Esophagus muscularis mucosa (tissue), 4 donors: ENCODE data around the gene OBSCN. TPM values are rescaled to one million over a fixed set of nuclear protein-coding genes. Genes with fewer than 3 reads are reported as not detected.

Source experiments
- DNase-seq: peaks from one replicate; pipeline ENCODE4 v3.0.0-alpha.2; 2017; ENCODE audit errors: extremely low spot score
- H3K27ac ChIP-seq, 4 donors: fragments of 200-600 bp; sonication (generic); replicated peaks in 1 of 4; 1 replicate in 3 of 4; 2 replicates in 1 of 4; pipeline ENCODE4 v1.5.1; 2016 to 2019; ENCODE audit warnings: mild to moderate bottlenecking in 1 of 4
- H3K27me3 ChIP-seq, 4 donors: fragments of 200-600 bp; sonication (generic); one replicate each; pipeline versions ENCODE4 v1.5.1 to v1.6.0; 2016 to 2019
- H3K36me3 ChIP-seq, 4 donors: fragments of 200-600 bp; sonication (generic); one replicate each; pipeline ENCODE4 v1.5.1; 2016 to 2019
- H3K4me1 ChIP-seq, 4 donors: fragments of 200-600 bp; sonication (generic); one replicate each; pipeline ENCODE4 v1.5.1; 2016 to 2019
- H3K4me3 ChIP-seq, 4 donors: fragments of 200-600 bp; sonication (generic); 1 replicate in 2 of 4; 2 replicates in 2 of 4; pipeline ENCODE4 v1.5.1; 2016 to 2019; ENCODE audit warnings: mild to moderate bottlenecking in 4 of 4, moderate library complexity in 1 of 4
- H3K9me3 ChIP-seq, 4 donors: fragments of 200-600 bp; sonication (generic); 1 replicate in 3 of 4; 2 replicates in 1 of 4; pipeline ENCODE4 v1.5.1; 2016 to 2019
- CTCF ChIP-seq, 3 experiments: fragments of 200-600 bp in 2 of 3; fragments of 450-650 bp in 1 of 3; sonication (generic) in 2 of 3; IDR thresholded peaks; one replicate each; pipeline ENCODE4 v1.5.1; 2017 to 2019; ENCODE audit warnings: antibody characterized with exemption in 3 of 3, mild to moderate bottlenecking in 2 of 3, moderate library complexity in 1 of 3
- EP300 ChIP-seq: sonication (generic); formaldehyde crosslinking; IDR thresholded peaks from one replicate; pipeline ENCODE4 v1.6.1; 2017; ENCODE audit warnings: antibody characterized with exemption
- POLR2A ChIP-seq: fragments of 450-650 bp; IDR thresholded peaks from one replicate; pipeline ENCODE4 v1.6.1; 2017; ENCODE audit warnings: antibody characterized with exemption, moderate library complexity, mild to moderate bottlenecking, low read depth
- POLR2AphosphoS5 ChIP-seq, 2 donors: sonication (generic); formaldehyde crosslinking; IDR thresholded peaks; one replicate each; pipeline ENCODE4 v1.6.1; 2017; ENCODE audit warnings: antibody characterized with exemption in 2 of 2
- WGBS: methylation state at CpG from one replicate; pipeline ENCODE4 v1.1.5; 2018; 5-methylcytosine and 5-hydroxymethylcytosine counted together
- intact Hi-C: fragments of 100-400 bp; cut with DNase I; formaldehyde crosslinking; loops from one replicate; pipeline ENCODE4 v1.15.1; 2023
- total RNA-seq, 4 donors: library from RNA; depleted of rRNA; stranded (reverse); fragments of >200 nt; gene quantifications; one replicate each; pipeline versions ENCODE4 v1.1.0 to v1.2.1, GENCODE V29; 2016

The OBSCN gene
- total RNA-seq, 4 donors from 2014 or later = 12.6 to 31.4 (median 17.8) TPM

- peaks cover 0 to 52% (median 19%) of the 10 kb centered on the region in 4 donors for H3K36me3 ChIP-seq
- H3K4me3 ChIP-seq = no peak overlapping the region
- intact Hi-C loops = no loop called here
- no peaks in the 10 kb centered on the region for H3K9me3 ChIP-seq
- H3K27ac ChIP-seq = no peak overlapping the region
- H3K4me1 ChIP-seq = peaks cover 0 to 10% (median 0%) of the 10 kb centered on the region in 4 donors
- peak; percentile 29 for DNase-seq
- H3K27me3 ChIP-seq = no peaks in the 10 kb centered on the region
- TF ChIP-seq POLR2AphosphoS5 (IDR thresholded peaks at IDR 0.05) (no peak), EP300 (no peak), POLR2A (no peak), CTCF (IDR thresholded peaks at IDR 0.05) (no peak)
- WGBS = 91% methylated on average over 6 of the region's 10 CpGs
Measured at GRCh38 chr1:228263636-228264035, 55.8 kb downstream of the OBSCN start.

GRCh38 chr1:228264090-228264829 is 56.4 kb downstream of the OBSCN start:
- Histone ChIP-seq H3K9me3 (no peaks in the 10 kb centered on the region), H3K27ac (no peak overlapping the region), H3K27me3 (no peaks in the 10 kb centered on the region), H3K4me1 (peaks cover 0 to 10% (median 0%) of the 10 kb centered on the region in 4 donors), H3K36me3 (peaks cover 0 to 57% (median 23%) of the 10 kb centered on the region in 4 donors), H3K4me3 (no peak overlapping the region)
- TF ChIP-seq EP300 = no peak
- no peak for TF ChIP-seq POLR2A
- no peak for TF ChIP-seq CTCF (IDR thresholded peaks at IDR 0.05)
- no peak for TF ChIP-seq POLR2AphosphoS5 (IDR thresholded peaks at IDR 0.05)
- WGBS = 91% methylated on average over 15 of the region's 24 CpGs
- intact Hi-C loops = no loop called here
- no peak for DNase-seq

- no peak for DNase-seq
- no peaks in the 10 kb centered on the region for H3K9me3 ChIP-seq
- peaks cover 0 to 49% (median 23%) of the 10 kb centered on the region in 4 donors for H3K36me3 ChIP-seq
- peaks cover 0 to 10% (median 0%) of the 10 kb centered on the region in 4 donors for H3K4me1 ChIP-seq
- TF ChIP-seq CTCF (IDR thresholded peaks at IDR 0.05) = no peak
- no peak for TF ChIP-seq POLR2AphosphoS5 (IDR thresholded peaks at IDR 0.05)
- no peak for TF ChIP-seq EP300
- TF ChIP-seq POLR2A = no peak
- H3K4me3 ChIP-seq = no peak overlapping the region
- intact Hi-C loops = no loop called here
- no peaks in the 10 kb centered on the region for H3K27me3 ChIP-seq
- no peak overlapping the region for H3K27ac ChIP-seq
Measured at GRCh38 chr1:228265167-228265566, 57.3 kb downstream of the OBSCN start.

- peaks cover 0 to 10% (median 0%) of the 10 kb centered on the region in 4 donors for H3K4me1 ChIP-seq
- no peak overlapping the region for H3K27ac ChIP-seq
- no peak for DNase-seq
- no peaks in the 10 kb centered on the region for H3K27me3 ChIP-seq
- no peaks in the 10 kb centered on the region for H3K9me3 ChIP-seq
- no peak overlapping the region for H3K4me3 ChIP-seq
- 88% methylated on average over 19 of the region's 22 CpGs for WGBS
- intact Hi-C loops = no loop called here
- TF ChIP-seq CTCF (IDR thresholded peaks at IDR 0.05) (no peak), EP300 (no peak), POLR2AphosphoS5 (IDR thresholded peaks at IDR 0.05) (no peak), POLR2A (no peak)
- peaks cover 0 to 58% (median 23%) of the 10 kb centered on the region in 4 donors for H3K36me3 ChIP-seq
Measured at GRCh38 chr1:228267962-228268880, 60.4 kb downstream of the OBSCN start.
